Measurements from ENCODE around the gene THAP7. TPM values are rescaled to one million over a fixed set of nuclear protein-coding genes. Genes with fewer than 3 reads are reported as not detected.
A peak's percentile ranks its signal among the peaks of the same experiment; 100 is the strongest.

Gene THAP7
- total and polyA plus RNA-seq, 9 of the 15 experiments (the other 6 are each of a cell fraction or from before 2014, with no cell fraction given): 7.9 to 263 (median 84.1) TPM

GRCh38 chr22:21001601-21002325 lies at the start of gene THAP7 (continued):
- TF ChIP-seq FOXA1 (IDR thresholded peaks at IDR 0.05; ENCODE audit: borderline replicate concordance) (no peak), ZZZ3 (IDR thresholded peaks at IDR 0.05) (no peak), HNRNPUL1 (IDR thresholded peaks at IDR 0.05; ENCODE audit: low read length) (no peak), PHF20 (IDR thresholded peaks at IDR 0.05; ENCODE audit: partially characterized antibody) (no peak), TCF15 (CRISPR knock-in tag; IDR thresholded peaks at IDR 0.05) (peak; percentile 72; the same call in 1 of the 2 replicates), SNRNP70 (optimal IDR thresholded peaks at IDR 0.05; ENCODE audit: low read depth, low read length) (no peak), PHB (CRISPR knock-in tag; IDR thresholded peaks at IDR 0.05) (no peak), ZC3H11A (IDR thresholded peaks at IDR 0.05; ENCODE audit: low read depth, low read length) (no peak; the same call in 1 of the 2 replicates), BMI1 (IDR thresholded peaks at IDR 0.05; ENCODE audit: low read length) (0 out of 2 replicates have a peak, but pooled peaks have one; percentile 49), HOMEZ (CRISPR knock-in tag; IDR thresholded peaks at IDR 0.05) (peak; percentile 81), SFPQ (IDR thresholded peaks at IDR 0.05; ENCODE audit: low read depth, low read length) (no peak), RCOR1 (IDR thresholded peaks at IDR 0.05; ENCODE audit: borderline replicate concordance in 1 of 2, low read depth in 2 of 2, low read length in 2 of 2) (peak; percentile 11 to 88; a peak in 3 of 4 replicates), ZBTB33 (CRISPR knock-in tag; IDR thresholded peaks at IDR 0.05) (no peak), ZNF778 (CRISPR knock-in tag; IDR thresholded peaks at IDR 0.05) (no peak), PRMT5 (CRISPR knock-in tag; IDR thresholded peaks at IDR 0.05) (no peak), ZNF217 (CRISPR knock-in tag; IDR thresholded peaks at IDR 0.05) (no peak), PHB2 (IDR thresholded peaks at IDR 0.05; ENCODE audit: low read depth) (no peak), ZC3H8 (IDR thresholded peaks at IDR 0.05) (no peak), ETV5 (CRISPR knock-in tag; IDR thresholded peaks at IDR 0.05; ENCODE audit: low read depth) (no peak), FOXP4 (CRISPR knock-in tag; IDR thresholded peaks at IDR 0.05; ENCODE audit: borderline replicate concordance) (no peak)
